Glomerular visceral epithelial cell (primary cell): Measurements from ENCODE around the gene SDF4.
A peak's percentile ranks its signal among the peaks of the same experiment; 100 is the strongest.
"Not testable (repeated sequence)": the region's sequence is repeated elsewhere in the genome, so short reads cannot be mapped to it uniquely, and the experiment has no call there.

Experiments
- DNase-seq: peaks from one replicate; pipeline ENCODE4 v3.0.0-alpha.2; 2016; ENCODE audit errors: extremely low spot score

The SDF4 gene

GRCh38 chr1:1178794-1179331, 52.9 kb downstream of the SDF4 start:
- DNase-seq = no peak

- DNase-seq = no peak
Measured at GRCh38 chr1:1177452-1178206, 54.2 kb downstream of the SDF4 start.

- no peak for DNase-seq
Measured at GRCh38 chr1:1176931-1177330, 54.9 kb downstream of the SDF4 start.

- not testable (repeated sequence) for DNase-seq
Measured at GRCh38 chr1:1176063-1176761, 55.6 kb downstream of the SDF4 start.

- no peak for DNase-seq
Measured at GRCh38 chr1:1175221-1176062, 56.4 kb downstream of the SDF4 start.

GRCh38 chr1:1173793-1174415, 57.9 kb downstream of the SDF4 start, which contains the start of gene TTLL10:
TSS of gene TTLL10 (plus strand) at chr1:1173880. CDS start at chr1:1179216, 5,336 bp downstream.
- no peak for DNase-seq

DNA sequence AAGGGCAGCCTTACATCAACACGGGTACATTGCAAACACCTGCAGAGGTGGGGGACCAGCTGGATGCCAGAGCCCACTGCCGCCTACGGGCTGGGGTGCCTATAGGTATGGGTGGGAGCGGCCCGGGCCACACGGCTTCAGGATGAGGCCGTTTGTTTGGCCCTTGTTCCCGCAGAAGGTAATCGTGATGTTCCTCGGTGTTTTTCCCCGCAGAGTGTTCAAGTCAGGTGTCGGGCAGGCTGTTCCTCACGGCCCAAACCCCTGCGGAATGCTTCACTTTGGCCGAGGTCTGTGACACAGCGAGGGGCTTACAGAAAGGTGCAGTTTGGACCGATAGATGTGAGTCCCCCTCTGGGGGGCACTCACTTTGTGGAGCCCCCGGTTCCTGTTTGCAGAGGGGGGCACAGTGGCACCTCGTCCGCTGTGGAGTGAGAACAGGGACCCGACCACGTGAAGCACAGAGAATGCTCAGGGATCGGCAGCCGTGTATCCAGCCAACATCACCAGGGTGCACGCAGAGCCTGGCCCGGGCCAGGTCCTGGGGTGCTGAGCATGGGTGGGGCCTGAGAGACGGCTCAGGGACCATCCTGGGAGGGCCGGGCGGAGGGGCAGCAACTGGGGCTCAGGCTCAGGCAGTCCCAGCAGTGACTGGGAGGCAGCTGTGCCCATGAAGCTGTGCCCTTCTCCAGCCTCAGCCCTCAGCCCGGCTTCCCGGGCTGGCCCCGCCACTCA, 58.6 kb downstream of the SDF4 start:
- no peak for DNase-seq

DNA sequence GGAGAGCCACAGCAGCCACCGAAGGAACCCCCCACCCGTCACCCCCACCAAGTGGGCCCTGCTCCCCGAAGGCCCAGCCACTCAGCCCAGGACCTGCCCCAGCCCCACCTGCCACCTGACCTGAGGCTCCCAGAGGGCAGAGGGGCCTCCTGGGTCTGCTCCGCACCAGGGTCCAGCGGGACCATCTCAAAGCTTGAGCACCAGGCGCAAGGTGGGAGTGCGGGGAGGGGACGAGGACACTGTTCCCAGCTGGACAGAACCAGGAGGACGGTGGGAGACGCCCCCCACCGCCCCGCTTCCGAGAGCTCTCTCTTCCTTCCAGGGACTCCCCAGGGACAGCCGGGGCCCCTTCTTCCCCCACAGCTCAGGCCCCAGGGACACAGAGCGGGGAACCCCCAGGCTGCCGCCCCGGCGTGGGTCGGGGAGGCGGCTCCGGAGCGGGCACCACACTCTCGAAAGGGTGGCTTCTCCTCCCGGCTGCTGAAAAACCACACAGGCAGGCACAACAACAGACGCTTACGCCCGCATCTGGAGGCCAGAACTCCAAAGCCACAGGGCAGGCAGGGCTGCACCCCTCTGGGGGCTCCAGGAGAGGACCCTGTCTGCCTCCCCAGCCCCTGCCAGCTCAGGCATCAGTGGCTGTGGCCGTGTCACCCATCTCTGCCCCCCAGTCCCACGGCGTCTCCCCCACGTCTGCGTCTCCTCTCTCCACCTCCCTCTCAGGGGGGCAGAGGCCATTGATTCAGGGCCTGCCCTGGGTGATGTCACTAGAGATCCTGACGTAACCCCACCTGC, 60.1 kb downstream of the SDF4 start:
- DNase-seq = no peak

DNA sequence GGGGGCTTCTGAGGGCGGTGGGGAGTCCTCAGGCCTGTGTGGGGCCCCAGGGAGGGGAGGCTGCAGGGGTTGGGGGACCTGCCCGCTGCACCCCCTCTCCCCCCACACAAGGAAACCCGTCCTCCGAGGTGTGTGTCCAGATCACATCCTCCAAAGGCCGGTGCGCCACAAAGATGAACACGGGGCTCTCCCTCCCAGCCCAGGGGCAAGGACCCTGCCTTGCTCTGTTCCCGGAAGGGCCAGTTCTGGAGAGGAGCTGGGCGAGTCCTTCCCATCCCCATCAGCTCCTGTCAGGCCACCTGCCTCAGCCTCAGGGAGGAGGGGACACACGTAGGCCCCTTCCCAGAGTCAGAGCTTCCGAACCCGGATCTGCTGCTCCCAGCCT, 60.6 kb downstream of the SDF4 start:
- no peak for DNase-seq

- peak; percentile 64 for DNase-seq
Measured at GRCh38 chr1:1170215-1171091, 61.3 kb downstream of the SDF4 start.

DNA sequence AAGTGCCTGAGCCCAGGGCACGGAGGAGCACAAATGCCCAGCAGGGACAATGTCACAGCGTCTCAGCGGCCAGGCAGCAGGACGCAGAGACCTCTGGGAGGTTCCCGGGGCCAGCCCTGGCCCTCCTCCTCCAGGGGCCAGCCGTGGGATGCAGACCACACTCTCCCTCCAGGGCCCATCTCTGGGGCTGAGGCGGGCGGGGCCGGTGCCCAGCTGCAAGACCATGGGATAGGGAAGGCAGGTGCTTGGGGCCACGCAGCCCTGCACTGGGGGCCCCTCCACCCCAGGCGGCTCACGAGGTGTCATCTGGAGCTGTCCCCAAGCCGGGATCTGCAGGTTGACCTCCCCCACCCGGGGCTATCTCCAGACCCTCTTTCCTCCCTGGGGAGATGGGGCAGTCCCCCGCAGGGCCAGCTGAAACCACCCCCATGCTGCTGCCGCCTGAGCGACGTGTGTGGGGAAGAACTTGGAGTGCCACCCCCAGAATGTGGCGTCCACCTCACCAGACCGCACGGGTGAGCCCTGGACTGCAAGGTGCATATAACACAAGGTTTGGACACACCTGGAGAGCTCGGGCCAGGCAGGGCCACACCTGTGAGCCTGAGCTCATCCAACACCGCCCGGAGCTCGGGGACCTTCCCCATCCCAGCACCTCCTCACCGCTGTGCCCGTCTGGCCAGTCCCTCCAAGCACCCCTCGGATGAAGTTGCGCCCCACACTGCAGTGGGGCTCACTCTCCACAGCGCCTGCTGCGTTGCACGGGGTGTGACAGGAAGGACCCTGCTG, 62.2 kb downstream of the SDF4 start:
- no peak for DNase-seq

DNA sequence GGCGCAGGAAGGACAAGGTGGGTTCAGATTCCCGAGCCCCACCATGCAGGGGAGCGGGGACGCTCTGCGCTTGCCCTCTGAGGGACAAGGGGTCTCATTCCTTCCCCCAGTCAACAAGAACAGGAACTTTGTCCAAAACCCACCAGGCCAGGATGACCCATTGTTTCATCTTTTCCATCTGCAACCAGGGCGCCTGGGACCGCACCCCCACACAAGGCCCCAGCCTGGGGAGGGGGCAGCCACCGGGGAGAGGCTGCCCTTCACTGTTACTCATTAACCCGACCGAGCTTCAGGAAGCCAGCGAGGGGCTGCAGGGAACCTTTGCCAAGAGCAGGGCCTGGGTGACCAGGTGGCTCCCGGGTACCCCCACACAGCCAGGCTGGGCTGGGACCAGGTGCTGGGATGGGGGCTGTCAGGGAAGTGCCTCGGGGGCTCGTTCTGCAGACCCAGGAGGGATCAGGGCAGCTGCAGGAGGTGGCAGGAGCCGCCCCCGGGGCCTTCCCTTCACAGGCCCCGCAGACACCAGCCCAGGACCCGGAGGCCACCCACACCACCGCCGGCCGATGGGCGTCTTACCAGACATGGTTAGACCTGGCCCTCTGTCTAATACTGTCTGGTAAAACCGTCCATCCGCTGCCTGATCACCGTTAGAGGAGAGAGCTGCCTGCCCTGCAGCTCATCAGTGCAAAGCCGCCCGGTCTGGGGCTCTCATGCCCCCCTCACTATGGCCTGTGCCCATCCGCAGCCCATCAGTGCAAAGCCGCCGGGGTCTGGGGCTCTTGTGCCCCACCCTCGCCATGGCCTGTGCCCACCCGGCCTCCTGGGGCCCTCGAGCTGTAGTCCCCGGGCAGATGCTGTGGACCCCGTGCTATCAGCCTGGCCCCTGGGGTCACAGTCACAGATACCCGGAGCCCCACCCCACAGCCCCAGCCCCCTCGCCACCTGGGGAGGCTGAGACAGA, 63.1 kb downstream of the SDF4 start:
- DNase-seq = no peak

DNA sequence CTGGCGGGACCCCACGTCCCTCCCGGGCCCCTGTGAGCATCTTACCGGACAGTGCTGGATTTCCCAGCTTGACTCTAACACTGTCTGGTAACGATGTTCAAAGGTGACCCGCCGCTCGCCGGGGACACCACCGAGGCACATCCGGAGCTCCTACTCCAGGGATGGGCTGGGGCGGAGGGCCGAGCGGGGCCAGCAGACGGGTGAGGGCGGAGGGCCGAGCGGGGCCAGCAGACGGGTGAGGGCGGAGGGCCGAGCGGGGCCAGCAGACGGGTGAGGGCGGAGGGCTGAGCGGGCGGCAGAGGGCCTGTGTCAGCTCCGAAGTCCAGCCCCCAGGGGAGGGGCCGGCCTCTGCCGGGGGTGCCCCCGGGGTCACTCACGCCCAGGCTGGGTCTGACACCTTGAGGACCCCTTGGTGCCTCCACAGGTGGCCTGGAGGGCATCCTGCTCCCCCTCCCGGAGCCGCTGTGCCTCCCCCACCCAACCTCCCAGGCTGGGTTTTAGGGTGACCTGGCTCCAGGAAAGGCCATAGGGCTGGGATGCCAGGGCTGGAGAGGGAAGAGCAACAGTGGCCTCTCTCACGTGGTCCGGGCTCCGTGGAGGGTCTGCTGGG, 63.9 kb downstream of the SDF4 start:
- no peak for DNase-seq

GRCh38 chr1:1167398-1167821, 64.4 kb downstream of the SDF4 start:
- DNase-seq = no peak
